ENCODE data around the gene KDM3A.

KDM3A gene

DNA sequence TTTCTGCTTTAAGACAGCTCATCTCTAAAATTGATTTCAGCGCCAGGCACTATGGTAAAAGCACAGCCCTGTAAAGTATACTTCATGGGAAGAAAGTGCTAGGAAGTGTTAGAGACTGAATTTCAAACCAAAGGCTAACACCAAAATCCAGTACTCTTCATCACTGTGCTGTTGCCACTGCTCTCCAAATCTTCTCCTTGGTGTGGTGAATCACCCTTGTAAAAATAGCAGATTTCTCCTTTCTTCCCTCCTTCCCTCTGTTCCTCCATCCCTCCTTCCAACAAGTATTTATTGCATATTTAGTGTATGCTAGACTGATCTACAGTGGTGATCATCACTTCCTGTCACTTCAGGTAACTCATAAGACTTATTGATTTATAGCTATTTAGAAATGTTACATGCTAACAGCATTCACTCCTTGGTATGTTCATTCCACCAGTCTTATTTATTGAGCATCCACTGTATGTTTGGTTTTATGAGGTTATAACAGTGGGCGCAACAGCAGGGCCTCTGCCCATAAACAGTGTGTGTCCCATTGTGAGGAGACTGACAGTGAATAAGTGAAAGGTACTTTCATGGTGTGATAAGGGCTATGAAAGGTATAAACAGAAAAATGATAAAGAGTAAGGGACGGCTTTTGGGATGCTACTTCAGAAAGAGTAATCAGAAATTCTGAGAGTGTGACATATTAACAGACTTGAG, 20.0 kb downstream of the KDM3A start:
- no peak for TF ChIP-seq Cebpa-rat (IDR thresholded peaks at IDR 0.05)
- Histone ChIP-seq H3K4me2 (no peak overlapping the region), H3K4me3 (no peak overlapping the region), H3K4me1 (no peaks in the 10 kb centered on the region), H3K36me3 (peaks cover 99 to 100% (median 100%) of the 10 kb centered on the region in 11 experiments), H3K9me3 (replicated peaks in 1 of 11) (no peaks in the 10 kb centered on the region), H3K27me3 (no peaks in the 10 kb centered on the region), H4K20me1 (peaks cover 0 to 100% (median 0%) of the 10 kb centered on the region in 11 experiments; a peak in 5 of 22 replicates), H3K27ac (no peak overlapping the region), H3K9ac (no peak overlapping the region)

DNA sequence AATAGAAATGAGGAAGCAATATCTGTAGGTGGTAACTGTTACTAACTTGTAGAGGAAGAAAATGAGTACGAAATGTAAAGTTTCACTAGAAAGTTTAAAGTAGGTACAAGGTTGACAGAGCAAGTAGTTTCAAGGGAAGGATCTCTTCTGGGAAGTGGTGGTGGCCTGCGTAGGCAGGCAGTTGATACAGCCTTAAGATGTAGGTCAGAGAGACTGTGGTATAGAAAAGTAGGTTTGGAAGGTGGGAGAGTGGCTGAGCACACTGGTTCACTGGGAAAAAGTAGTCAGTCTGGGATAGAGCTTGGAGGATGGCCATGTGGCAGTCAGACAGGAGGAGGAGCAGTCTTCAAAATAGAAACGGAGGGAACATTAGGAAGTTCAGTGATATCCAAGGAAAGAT, 23.5 kb downstream of the KDM3A start:
- Histone ChIP-seq H3K4me1 (no peaks in the 10 kb centered on the region), H3K9me3 (replicated peaks in 1 of 11) (no peaks in the 10 kb centered on the region), H3K9ac (no peak overlapping the region), H3K4me3 (no peak overlapping the region), H3K27me3 (no peaks in the 10 kb centered on the region), H3K4me2 (no peak overlapping the region), H3K27ac (no peak overlapping the region), H4K20me1 (peaks cover 0 to 100% (median 8%) of the 10 kb centered on the region in 11 experiments; a peak in 9 of 22 replicates), H3K36me3 (peaks cover 99 to 100% (median 100%) of the 10 kb centered on the region in 11 experiments)
- no peak for TF ChIP-seq Cebpa-rat (IDR thresholded peaks at IDR 0.05)

GRCh38 chr2:86466306-86466705, 25.1 kb downstream of the KDM3A start:
- Histone ChIP-seq H3K4me2 (no peak overlapping the region), H4K20me1 (peaks cover 0 to 98% (median 8%) of the 10 kb centered on the region in 11 experiments; a peak in 9 of 22 replicates), H3K9ac (no peak overlapping the region), H3K27me3 (no peaks in the 10 kb centered on the region), H3K36me3 (peaks cover 97 to 99% (median 98%) of the 10 kb centered on the region in 11 experiments), H3K4me1 (no peaks in the 10 kb centered on the region), H3K9me3 (replicated peaks in 1 of 11) (no peaks in the 10 kb centered on the region), H3K27ac (no peak overlapping the region), H3K4me3 (no peak overlapping the region)
- no peak for TF ChIP-seq Cebpa-rat (IDR thresholded peaks at IDR 0.05)

- H3K27ac ChIP-seq: no peak overlapping the region
- H3K27me3 ChIP-seq: no peaks in the 10 kb centered on the region
- no peak overlapping the region for H3K4me3 ChIP-seq
- peaks cover 0 to 11% (median 0%) of the 10 kb centered on the region in 10 experiments; a peak in 4 of 20 replicates for H3K4me1 ChIP-seq
- peaks cover 97 to 99% (median 98%) of the 10 kb centered on the region in 11 experiments for H3K36me3 ChIP-seq
- H3K4me2 ChIP-seq: no peak overlapping the region
- TF ChIP-seq Cebpa-rat (IDR thresholded peaks at IDR 0.05): no peak
- H3K9ac ChIP-seq: no peak overlapping the region
- peaks cover 0 to 98% (median 8%) of the 10 kb centered on the region in 11 experiments; a peak in 10 of 22 replicates for H4K20me1 ChIP-seq
- no peaks in the 10 kb centered on the region for H3K9me3 ChIP-seq (replicated peaks in 1 of 11)
Measured at GRCh38 chr2:86468162-86469033, 27.2 kb downstream of the KDM3A start.

- no peak overlapping the region for H3K27ac ChIP-seq
- TF ChIP-seq Cebpa-rat (IDR thresholded peaks at IDR 0.05): no peak
- H3K4me2 ChIP-seq: no peak overlapping the region
- peaks cover 97 to 99% (median 98%) of the 10 kb centered on the region in 11 experiments for H3K36me3 ChIP-seq
- H3K27me3 ChIP-seq: no peaks in the 10 kb centered on the region
- no peaks in the 10 kb centered on the region for H3K9me3 ChIP-seq (replicated peaks in 1 of 11)
- H4K20me1 ChIP-seq: peaks cover 0 to 98% (median 8%) of the 10 kb centered on the region in 11 experiments; a peak in 10 of 22 replicates
- no peak overlapping the region for H3K9ac ChIP-seq
- H3K4me1 ChIP-seq: peaks cover 0 to 11% (median 0%) of the 10 kb centered on the region in 10 experiments; a peak in 4 of 20 replicates
- no peak overlapping the region for H3K4me3 ChIP-seq
Measured at GRCh38 chr2:86470890-86471289, 29.7 kb downstream of the KDM3A start.

- Histone ChIP-seq H3K9me3 (replicated peaks in 1 of 11) (no peaks in the 10 kb centered on the region), H3K36me3 (peaks cover 97 to 99% (median 98%) of the 10 kb centered on the region in 11 experiments), H4K20me1 (peaks cover 0 to 98% (median 8%) of the 10 kb centered on the region in 11 experiments; a peak in 10 of 22 replicates), H3K27ac (no peak overlapping the region), H3K4me1 (peaks cover 0 to 11% (median 0%) of the 10 kb centered on the region in 10 experiments; a peak in 4 of 20 replicates), H3K9ac (no peak overlapping the region), H3K27me3 (no peaks in the 10 kb centered on the region), H3K4me3 (no peak overlapping the region), H3K4me2 (no peak overlapping the region)
- TF ChIP-seq Cebpa-rat (IDR thresholded peaks at IDR 0.05): no peak
Measured at GRCh38 chr2:86471637-86472036, 30.5 kb downstream of the KDM3A start.

DNA sequence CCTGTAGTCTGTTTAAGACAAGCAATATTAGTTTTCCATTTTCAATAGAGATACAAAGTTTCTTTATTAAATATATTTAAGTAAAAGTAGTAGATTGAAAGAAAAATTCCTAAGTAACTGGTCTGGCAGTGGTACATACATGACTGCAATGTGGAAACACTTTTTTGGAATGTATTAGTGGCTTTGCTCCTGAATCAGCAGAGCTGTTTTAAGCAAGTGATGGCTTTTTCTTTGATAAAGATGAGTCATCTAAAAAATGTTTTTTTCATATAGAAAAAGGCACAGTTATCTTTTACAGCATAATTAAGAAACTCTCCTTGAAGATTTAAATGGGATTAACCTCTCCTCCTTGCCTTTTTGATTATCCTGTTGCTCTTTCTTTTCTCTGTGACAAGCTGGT, 34.9 kb downstream of the KDM3A start:
- peaks cover 0 to 11% (median 0%) of the 10 kb centered on the region in 10 experiments; a peak in 4 of 20 replicates for H3K4me1 ChIP-seq
- no peaks in the 10 kb centered on the region for H3K9me3 ChIP-seq (replicated peaks in 1 of 11)
- H3K4me3 ChIP-seq: no peak overlapping the region
- no peaks in the 10 kb centered on the region for H3K27me3 ChIP-seq
- H4K20me1 ChIP-seq: peaks cover 0 to 96% (median 0%) of the 10 kb centered on the region in 11 experiments; a peak in 6 of 22 replicates
- H3K36me3 ChIP-seq: peaks cover 97 to 99% (median 98%) of the 10 kb centered on the region in 11 experiments
- no peak for TF ChIP-seq Cebpa-rat (IDR thresholded peaks at IDR 0.05)
- no peak overlapping the region for H3K9ac ChIP-seq
- no peak overlapping the region for H3K4me2 ChIP-seq
- H3K27ac ChIP-seq: no peak overlapping the region

- Histone ChIP-seq H3K4me2 (no peak overlapping the region), H3K9me3 (replicated peaks in 1 of 11) (no peaks in the 10 kb centered on the region), H3K9ac (no peak overlapping the region), H4K20me1 (peaks cover 0 to 90% (median 0%) of the 10 kb centered on the region in 11 experiments; a peak in 6 of 22 replicates), H3K4me1 (peaks cover 0 to 11% (median 0%) of the 10 kb centered on the region in 10 experiments; a peak in 4 of 20 replicates), H3K4me3 (no peak overlapping the region), H3K27me3 (no peaks in the 10 kb centered on the region), H3K27ac (no peak overlapping the region), H3K36me3 (peaks cover 100% of the 10 kb centered on the region in 11 experiments)
- no peak for TF ChIP-seq Cebpa-rat (IDR thresholded peaks at IDR 0.05)
Measured at GRCh38 chr2:86476918-86477317, 35.7 kb downstream of the KDM3A start.

DNA sequence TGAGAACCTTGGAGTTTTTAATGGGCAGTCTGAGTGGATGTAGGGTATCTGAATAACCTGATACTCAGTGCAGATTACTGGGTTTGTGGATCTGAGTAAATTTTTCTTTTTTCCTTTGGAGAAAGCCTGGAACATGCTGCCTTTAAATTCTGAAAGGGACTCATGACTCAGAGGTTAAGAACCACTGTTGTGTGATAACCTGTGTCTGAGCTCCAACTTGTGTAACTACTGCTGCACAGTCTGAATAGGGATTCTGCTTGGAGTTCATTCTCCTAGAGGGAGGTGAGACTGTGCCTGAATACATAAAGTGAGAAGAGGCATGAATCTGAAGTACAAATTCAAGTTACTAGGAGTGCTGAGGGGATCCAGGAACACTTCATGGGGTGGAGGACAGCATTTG, 36.2 kb downstream of the KDM3A start:
- Histone ChIP-seq H3K9ac (no peak overlapping the region), H4K20me1 (peaks cover 0 to 86% (median 0%) of the 10 kb centered on the region in 11 experiments; a peak in 6 of 22 replicates), H3K4me2 (no peak overlapping the region), H3K4me1 (peaks cover 0 to 8% (median 0%) of the 10 kb centered on the region in 10 experiments; a peak in 4 of 20 replicates), H3K27me3 (no peaks in the 10 kb centered on the region), H3K9me3 (replicated peaks in 1 of 11) (no peaks in the 10 kb centered on the region), H3K36me3 (peaks cover 100% of the 10 kb centered on the region in 11 experiments), H3K4me3 (no peak overlapping the region), H3K27ac (no peak overlapping the region)
- TF ChIP-seq Cebpa-rat (IDR thresholded peaks at IDR 0.05): no peak
